GM21526 (cell line): Measurements from ENCODE around the gene CLEC3B.
A peak's percentile ranks its signal among the peaks of the same experiment; 100 is the strongest.

Experiments
- ATAC-seq: cut with Tn5 transposase; IDR thresholded peaks from one replicate; pipeline ENCODE4 v1.9.1; 2021; ENCODE audit warnings: moderate library complexity; ENCODE audit not compliant: unreplicated experiment, low FRiP score

Gene CLEC3B

GRCh38 chr3:45002720-45003119, 23.4 kb upstream of the CLEC3B start:
- ATAC-seq = no peak

- ATAC-seq = no peak
Observed at GRCh38 chr3:45003406-45003805, 22.7 kb upstream of the CLEC3B start.

- no peak for ATAC-seq
Observed at GRCh38 chr3:45003859-45004258, 22.2 kb upstream of the CLEC3B start.

- no peak for ATAC-seq
Observed at GRCh38 chr3:45007091-45007490, 19.0 kb upstream of the CLEC3B start.

- ATAC-seq = no peak
Observed at GRCh38 chr3:45008117-45008516, 18.0 kb upstream of the CLEC3B start.

GRCh38 chr3:45009868-45010267, 16.2 kb upstream of the CLEC3B start:
- no peak for ATAC-seq

GRCh38 chr3:45010811-45011333, 15.2 kb upstream of the CLEC3B start:
- no peak for ATAC-seq

GRCh38 chr3:45011756-45012508, 14.2 kb upstream of the CLEC3B start:
- ATAC-seq = peak; percentile 56

GRCh38 chr3:45012577-45012976, 13.5 kb upstream of the CLEC3B start:
- no peak for ATAC-seq

- no peak for ATAC-seq
Observed at GRCh38 chr3:45016916-45017315, 9.2 kb upstream of the CLEC3B start.

- ATAC-seq = no peak
Observed at GRCh38 chr3:45017821-45018220, 8.3 kb upstream of the CLEC3B start.

GRCh38 chr3:45020534-45020933, 5.6 kb upstream of the CLEC3B start:
- ATAC-seq = no peak

GRCh38 chr3:45021524-45022297, 4.4 kb upstream of the CLEC3B start:
- no peak for ATAC-seq

GRCh38 chr3:45023675-45024074, 2.4 kb upstream of the CLEC3B start:
- ATAC-seq = no peak

- no peak for ATAC-seq
Observed at GRCh38 chr3:45024542-45025255, 1.4 kb upstream of the CLEC3B start.

GRCh38 chr3:45026957-45027356, 854 bp downstream of the CLEC3B start:
- no peak for ATAC-seq

GRCh38 chr3:45027441-45027840, 1.3 kb downstream of the CLEC3B start:
- ATAC-seq = no peak

GRCh38 chr3:45029216-45029615, 3.1 kb downstream of the CLEC3B start:
- no peak for ATAC-seq

- ATAC-seq = no peak
Observed at GRCh38 chr3:45029661-45030060, 3.6 kb downstream of the CLEC3B start.

- no peak for ATAC-seq
Observed at GRCh38 chr3:45031531-45031930, 5.4 kb downstream of the CLEC3B start.

GRCh38 chr3:45032113-45032512, 6.0 kb downstream of the CLEC3B start:
- no peak for ATAC-seq
